ENCODE results near the gene MYH10.

Gene MYH10

DNA sequence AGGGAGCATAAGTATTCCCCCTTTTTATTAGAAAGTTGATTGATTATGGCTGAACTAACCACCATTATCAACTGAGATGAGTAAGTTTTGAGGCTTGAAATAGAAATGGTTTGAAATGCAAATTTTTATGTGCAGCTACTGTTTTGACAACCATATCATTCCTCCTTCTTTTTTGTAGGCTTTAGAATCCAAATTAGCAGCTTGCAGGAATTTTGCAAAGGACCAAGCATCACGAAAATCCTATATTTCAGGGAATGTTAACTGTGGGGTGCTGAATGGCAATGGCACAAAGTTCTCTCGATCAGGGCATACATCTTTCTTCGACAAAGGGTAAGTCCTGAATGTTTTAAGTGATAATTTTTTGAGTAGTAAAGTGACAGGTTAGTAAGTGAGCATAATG lies 170.7 kb downstream of the MYH10 start:
- no peak for DNase-seq (ENCODE audit: low read depth, low spot score)
- Histone ChIP-seq H3K4me3 (ENCODE audit: insufficient read length, low read depth) (no peak overlapping the region), H3K9ac (ENCODE audit: insufficient read length, low read depth) (no peak overlapping the region), H3K4me1 (ENCODE audit: insufficient read depth, insufficient read length) (no peaks in the 10 kb centered on the region), H3K27me3 (ENCODE audit: insufficient read depth, insufficient read length) (no peaks in the 10 kb centered on the region), H3K36me3 (ENCODE audit: insufficient read depth, insufficient read length, low read length) (peaks cover 83% of the 10 kb centered on the region), H3K9me3 (ENCODE audit: insufficient read depth, low read length) (no peaks in the 10 kb centered on the region)
- TF ChIP-seq YY1 (IDR thresholded peaks at IDR 0.05; ENCODE audit: insufficient read depth, insufficient read length): no peak
- no peak for TF ChIP-seq ZNF274 (IDR thresholded peaks at IDR 0.05; ENCODE audit: low read depth, low read length)
- no peak for TF ChIP-seq SUZ12 (IDR thresholded peaks at IDR 0.05; ENCODE audit: extremely low read depth, insufficient read depth, insufficient read length)

DNA sequence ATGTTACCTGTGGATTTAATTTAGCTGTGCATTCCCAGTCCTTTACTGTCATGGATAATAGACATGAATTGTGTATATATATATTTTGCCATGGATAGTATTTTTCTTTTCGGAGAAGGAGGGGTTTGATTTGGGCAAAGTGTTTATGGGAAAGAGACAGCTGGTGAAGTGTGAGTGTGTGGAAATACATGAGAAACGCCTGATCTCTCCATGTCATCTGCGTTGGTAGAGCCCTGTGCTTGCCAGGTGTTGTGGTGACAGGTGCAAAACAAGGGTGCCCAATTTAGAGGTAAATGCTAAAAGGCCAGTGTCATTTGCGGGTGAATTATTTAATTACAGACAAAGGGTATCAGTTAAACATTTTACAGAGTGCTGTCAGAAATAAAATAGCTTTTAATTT lies 171.4 kb downstream of the MYH10 start:
- Histone ChIP-seq H3K27me3 (ENCODE audit: insufficient read depth, insufficient read length) (no peaks in the 10 kb centered on the region), H3K9me3 (ENCODE audit: insufficient read depth, low read length) (no peaks in the 10 kb centered on the region), H3K4me1 (ENCODE audit: insufficient read depth, insufficient read length) (no peaks in the 10 kb centered on the region), H3K4me3 (ENCODE audit: insufficient read length, low read depth) (no peak overlapping the region), H3K9ac (ENCODE audit: insufficient read length, low read depth) (no peak overlapping the region), H3K36me3 (ENCODE audit: insufficient read depth, insufficient read length, low read length) (peaks cover 86% of the 10 kb centered on the region)
- no peak for DNase-seq (ENCODE audit: low read depth, low spot score)
- no peak for TF ChIP-seq YY1 (IDR thresholded peaks at IDR 0.05; ENCODE audit: insufficient read depth, insufficient read length)
- TF ChIP-seq SUZ12 (IDR thresholded peaks at IDR 0.05; ENCODE audit: extremely low read depth, insufficient read depth, insufficient read length): no peak
- TF ChIP-seq ZNF274 (IDR thresholded peaks at IDR 0.05; ENCODE audit: low read depth, low read length): no peak

- no peaks in the 10 kb centered on the region for H3K27me3 ChIP-seq (ENCODE audit: insufficient read depth, insufficient read length)
- no peak for DNase-seq (ENCODE audit: low read depth, low spot score)
- no peak overlapping the region for H3K9ac ChIP-seq (ENCODE audit: insufficient read length, low read depth)
- H3K36me3 ChIP-seq (ENCODE audit: insufficient read depth, insufficient read length, low read length): peaks cover 88% of the 10 kb centered on the region
- H3K4me3 ChIP-seq (ENCODE audit: insufficient read length, low read depth): no peak overlapping the region
- TF ChIP-seq SUZ12 (IDR thresholded peaks at IDR 0.05; ENCODE audit: extremely low read depth, insufficient read depth, insufficient read length) (no peak), ZNF274 (IDR thresholded peaks at IDR 0.05; ENCODE audit: low read depth, low read length) (no peak), YY1 (IDR thresholded peaks at IDR 0.05; ENCODE audit: insufficient read depth, insufficient read length) (no peak)
- H3K4me1 ChIP-seq (ENCODE audit: insufficient read depth, insufficient read length): no peaks in the 10 kb centered on the region
- H3K9me3 ChIP-seq (ENCODE audit: insufficient read depth, low read length): no peaks in the 10 kb centered on the region
These were observed 172.4 kb downstream of the MYH10 start for GRCh38 chr17:8458128-8458527.

DNA sequence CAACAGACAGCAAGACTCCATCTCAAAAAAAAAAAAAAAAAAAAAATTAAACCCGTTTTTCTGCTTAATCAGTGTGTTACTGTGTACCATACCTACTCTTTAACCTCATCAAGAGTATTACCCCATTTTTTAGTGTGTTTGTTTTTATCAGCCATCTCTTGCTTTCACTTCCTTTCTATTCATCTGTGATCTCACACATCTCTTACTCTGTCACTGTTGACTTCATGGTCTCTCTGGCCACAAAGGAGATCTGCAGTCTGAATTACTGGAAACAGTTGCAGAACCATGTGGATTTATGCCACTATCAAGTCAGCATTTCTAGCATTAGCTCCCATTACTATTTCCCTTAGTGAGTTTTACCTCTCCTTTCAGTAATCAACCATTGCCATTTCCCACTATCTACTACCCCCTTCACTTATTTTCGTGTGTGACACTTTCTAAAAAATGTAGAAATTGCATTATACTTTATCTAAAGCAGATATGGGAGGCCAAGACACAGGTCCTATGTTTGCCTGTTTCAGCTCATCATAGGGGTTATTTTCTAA lies 174.8 kb downstream of the MYH10 start:
- Histone ChIP-seq H3K4me1 (ENCODE audit: insufficient read depth, insufficient read length) (no peaks in the 10 kb centered on the region), H3K9me3 (ENCODE audit: insufficient read depth, low read length) (no peaks in the 10 kb centered on the region), H3K4me3 (ENCODE audit: insufficient read length, low read depth) (no peak overlapping the region), H3K27me3 (ENCODE audit: insufficient read depth, insufficient read length) (no peaks in the 10 kb centered on the region), H3K9ac (ENCODE audit: insufficient read length, low read depth) (no peak overlapping the region), H3K36me3 (ENCODE audit: insufficient read depth, insufficient read length, low read length) (peaks cover 82% of the 10 kb centered on the region)
- TF ChIP-seq YY1 (IDR thresholded peaks at IDR 0.05; ENCODE audit: insufficient read depth, insufficient read length) (no peak), SUZ12 (IDR thresholded peaks at IDR 0.05; ENCODE audit: extremely low read depth, insufficient read depth, insufficient read length) (no peak)
- no peak for DNase-seq (ENCODE audit: low read depth, low spot score)

- no peaks in the 10 kb centered on the region for H3K4me1 ChIP-seq (ENCODE audit: insufficient read depth, insufficient read length)
- H3K36me3 ChIP-seq (ENCODE audit: insufficient read depth, insufficient read length, low read length): peaks cover 84% of the 10 kb centered on the region
These were observed 177.2 kb downstream of the MYH10 start for GRCh38 chr17:8453326-8453725.

GRCh38 chr17:8451933-8452614 lies 178.5 kb downstream of the MYH10 start:
- Histone ChIP-seq H3K9me3 (ENCODE audit: insufficient read depth, low read length) (no peaks in the 10 kb centered on the region), H3K27me3 (ENCODE audit: insufficient read depth, insufficient read length) (no peaks in the 10 kb centered on the region), H3K4me3 (ENCODE audit: insufficient read length, low read depth) (no peak overlapping the region), H3K36me3 (ENCODE audit: insufficient read depth, insufficient read length, low read length) (peaks cover 75% of the 10 kb centered on the region), H3K4me1 (ENCODE audit: insufficient read depth, insufficient read length) (no peaks in the 10 kb centered on the region), H3K9ac (ENCODE audit: insufficient read length, low read depth) (no peak overlapping the region)
- TF ChIP-seq SUZ12 (IDR thresholded peaks at IDR 0.05; ENCODE audit: extremely low read depth, insufficient read depth, insufficient read length) (no peak), YY1 (IDR thresholded peaks at IDR 0.05; ENCODE audit: insufficient read depth, insufficient read length) (no peak), ZNF274 (IDR thresholded peaks at IDR 0.05; ENCODE audit: low read depth, low read length) (no peak)
- DNase-seq (ENCODE audit: low read depth, low spot score): no peak

More at GRCh38 chr17:8453326-8453725, 177.2 kb downstream of the MYH10 start:
- Histone ChIP-seq H3K4me3 (ENCODE audit: insufficient read length, low read depth) (no peak overlapping the region), H3K9ac (ENCODE audit: insufficient read length, low read depth) (no peak overlapping the region), H3K9me3 (ENCODE audit: insufficient read depth, low read length) (no peaks in the 10 kb centered on the region), H3K27me3 (ENCODE audit: insufficient read depth, insufficient read length) (no peaks in the 10 kb centered on the region)
- no peak for DNase-seq (ENCODE audit: low read depth, low spot score)
- TF ChIP-seq SUZ12 (IDR thresholded peaks at IDR 0.05; ENCODE audit: extremely low read depth, insufficient read depth, insufficient read length) (no peak), YY1 (IDR thresholded peaks at IDR 0.05; ENCODE audit: insufficient read depth, insufficient read length) (no peak), ZNF274 (IDR thresholded peaks at IDR 0.05; ENCODE audit: low read depth, low read length) (no peak)

GRCh38 chr17:8448310-8448709 lies 182.2 kb downstream of the MYH10 start:
- Histone ChIP-seq H3K4me3 (ENCODE audit: insufficient read length, low read depth) (no peak overlapping the region), H3K36me3 (ENCODE audit: insufficient read depth, insufficient read length, low read length) (peaks cover 64% of the 10 kb centered on the region), H3K9ac (ENCODE audit: insufficient read length, low read depth) (no peak overlapping the region), H3K9me3 (ENCODE audit: insufficient read depth, low read length) (no peaks in the 10 kb centered on the region), H3K27me3 (ENCODE audit: insufficient read depth, insufficient read length) (no peaks in the 10 kb centered on the region), H3K4me1 (ENCODE audit: insufficient read depth, insufficient read length) (no peaks in the 10 kb centered on the region)
- TF ChIP-seq ZNF274 (IDR thresholded peaks at IDR 0.05; ENCODE audit: low read depth, low read length) (no peak), SUZ12 (IDR thresholded peaks at IDR 0.05; ENCODE audit: extremely low read depth, insufficient read depth, insufficient read length) (no peak), YY1 (IDR thresholded peaks at IDR 0.05; ENCODE audit: insufficient read depth, insufficient read length) (no peak)
- DNase-seq (ENCODE audit: low read depth, low spot score): no peak

Data from NT2/D1 (cell line).